HCT116 (cell line): ENCODE measurements around the gene RNF4. TPM values are rescaled to one million over a fixed set of nuclear protein-coding genes. Genes with fewer than 3 reads are reported as not detected.

Experiments
- ATAC-seq: fragments of 200-7000 bp; cut with Tn5 transposase; 2 replicates; pipeline ENCODE4 v1.9.1; 2020; ENCODE audit warnings: mild to moderate bottlenecking, moderate library complexity
- BruUV-seq: library from RNA; stranded (reverse); fragments of 400-500 nt; replicated peaks from 2 replicates; lab custom pipeline; 2021; lab: Mats Ljungman, UMichigan
- CTCF ChIA-PET: fragments of 300-600 bp; sonication (Branson Sonifier 250); formaldehyde crosslinking; loops from one replicate; lab custom pipeline; 2021; ENCODE audit warnings: antibody characterized with exemption; lab: Charles Lee
- POLR2A ChIA-PET: fragments of 300-600, 350-600 bp; sonication (Branson Sonifier 250); formaldehyde crosslinking; loops from one replicate; lab custom pipeline; 2021; ENCODE audit warnings: antibody characterized with exemption; lab: Charles Lee
- RAD21 ChIA-PET, 2 experiments: fragments of 300-600 bp; sonication (Branson Sonifier 250); formaldehyde crosslinking; loops; one replicate each; lab custom pipeline; 2023; ENCODE audit warnings: low total read pairs in 2 of 2; ENCODE audit not compliant: uncharacterized antibody in 2 of 2, unreplicated experiment in 2 of 2, low non-redundant PET in 1 of 2; lab: Charles Lee
- DNase-seq: peaks from one replicate; pipeline ENCODE4 v3.0.0-alpha.2; 2010; ENCODE audit warnings: low read depth, low spot score
- H2AFZ ChIP-seq: fragments of 200-600 bp; shearing (Covaris generic), sonication (generic); 2 replicates; pipeline ENCODE4 v1.6.1; 2017; ENCODE audit warnings: low read depth, mixed run types, mixed read lengths, antibody characterized with exemption, low read length; ENCODE audit not compliant: poor library complexity, severe bottlenecking
- H3K27ac ChIP-seq: 2 replicates; pipeline ENCODE4 v1.5.1; 2012; ENCODE audit warnings: low read depth, low read length
- H3K27me3 ChIP-seq: fragments of 200-600 bp; sonication (generic); 2 replicates; pipeline ENCODE4 v1.6.1; 2016; ENCODE audit warnings: mixed run types, low read length, mixed read lengths; ENCODE audit not compliant: insufficient read depth
- H3K36me3 ChIP-seq, 2 experiments: fragments of 200-500 bp in 1 of 2; fragments of 200-600 bp in 1 of 2; sonication (Bioruptor generic) in 1 of 2; sonication (generic) in 1 of 2; 2 replicates each; pipeline versions ENCODE4 v1.5.1 to v1.6.1; 2014 to 2016; ENCODE audit warnings: low read length in 2 of 2, inconsistent platforms in 1 of 2, mixed read lengths in 1 of 2, mixed run types in 1 of 2; ENCODE audit not compliant: insufficient read depth in 2 of 2, control insufficient read depth in 1 of 2
- H3K4me1 ChIP-seq, 2 experiments: fragments of 200-600 bp in 1 of 2; sonication (generic) in 1 of 2; 2 replicates each; pipeline versions ENCODE4 v1.5.1 to v1.6.1; 2012 to 2017; ENCODE audit warnings: low read length in 2 of 2, inconsistent platforms in 1 of 2, mild to moderate bottlenecking in 1 of 2, mixed read lengths in 1 of 2, mixed run types in 1 of 2, moderate library complexity in 1 of 2; ENCODE audit not compliant: insufficient read depth in 2 of 2, control insufficient read depth in 1 of 2
- H3K4me2 ChIP-seq: fragments of 200-600 bp; sonication (generic); 2 replicates; pipeline ENCODE4 v1.6.1; 2017; ENCODE audit warnings: mixed run types, low read length, mixed read lengths
- H3K4me3 ChIP-seq, 2 experiments: fragments of 200-600 bp in 1 of 2; sonication (generic) in 1 of 2; replicated peaks in 1 of 2; 2 replicates each; pipeline ENCODE4 v1.5.1; 2011 to 2016; ENCODE audit warnings: low read length in 2 of 2, control low read depth in 1 of 2, low read depth in 1 of 2, mild to moderate bottlenecking in 1 of 2, mixed read lengths in 1 of 2, mixed run types in 1 of 2
- H3K79me2 ChIP-seq: fragments of 200-600 bp; sonication (generic); 2 replicates; pipeline ENCODE4 v1.6.1; 2017; ENCODE audit warnings: mild to moderate bottlenecking, mixed run types, low read length, moderate library complexity, mixed read lengths; ENCODE audit not compliant: insufficient read depth
- H3K9ac ChIP-seq: fragments of 200-600 bp; sonication (generic); 2 replicates; pipeline ENCODE4 v1.6.1; 2016; ENCODE audit warnings: low read length, mixed read lengths
- H3K9me2 ChIP-seq: fragments of 200-600 bp; sonication (generic), shearing (Covaris generic); 2 replicates; pipeline ENCODE4 v1.6.1; 2017; ENCODE audit warnings: mixed run types, mild to moderate bottlenecking, moderate library complexity; ENCODE audit not compliant: insufficient read depth
- H3K9me3 ChIP-seq, 2 experiments: fragments of 200-500 bp in 1 of 2; fragments of 200-600 bp in 1 of 2; sonication (Bioruptor generic) in 1 of 2; sonication (generic) in 1 of 2; 2 replicates each; pipeline ENCODE4 v1.6.1; 2014 to 2017; ENCODE audit warnings: low read length in 2 of 2, mixed read lengths in 2 of 2, inconsistent platforms in 1 of 2, low read depth in 1 of 2, mild to moderate bottlenecking in 1 of 2, mixed run types in 1 of 2, moderate library complexity in 1 of 2; ENCODE audit not compliant: control insufficient read depth in 1 of 2, insufficient read depth in 1 of 2
- H4K20me1 ChIP-seq: fragments of 200-600 bp; sonication (generic), shearing (Covaris generic); 2 replicates; pipeline ENCODE4 v1.6.1; 2017; ENCODE audit warnings: mixed run types, mild to moderate bottlenecking, moderate library complexity; ENCODE audit not compliant: insufficient read depth
- CBX3 ChIP-seq: IDR thresholded peaks from 2 replicates; pipeline ENCODE4 v1.6.1; 2012; ENCODE audit warnings: low read depth
- CEBPB ChIP-seq: IDR thresholded peaks from 2 replicates; pipeline ENCODE4 v1.6.1; 2012; ENCODE audit warnings: low read depth
- EGR1 ChIP-seq: IDR thresholded peaks from 2 replicates; pipeline ENCODE4 v1.6.1; 2012; ENCODE audit warnings: low read depth
- EZH2 ChIP-seq: fragments of 200-600 bp; sonication (generic); IDR thresholded peaks from 2 replicates; pipeline ENCODE4 v1.6.1; 2017; ENCODE audit warnings: antibody characterized with exemption, mixed run types
- EZH2phosphoT487 ChIP-seq: fragments of 200-600 bp; IDR thresholded peaks from 2 replicates; pipeline ENCODE4 v1.6.1; 2018; ENCODE audit warnings: antibody characterized with exemption, borderline replicate concordance
- JUND ChIP-seq: IDR thresholded peaks from 2 replicates; pipeline ENCODE4 v1.6.1; 2012
- MAX ChIP-seq: IDR thresholded peaks from 2 replicates; pipeline ENCODE4 v1.6.1; 2012
- POLR2A ChIP-seq: IDR thresholded peaks from 2 replicates; pipeline ENCODE4 v1.7.0; 2011; ENCODE audit warnings: borderline replicate concordance; ENCODE audit not compliant: insufficient read depth, insufficient read length; ENCODE audit errors: extremely low read depth
- POLR2AphosphoS5 ChIP-seq: IDR thresholded peaks from 2 replicates; pipeline ENCODE4 v1.6.1; 2011; ENCODE audit warnings: mild to moderate bottlenecking, low read depth, low read length, moderate library complexity
- RAD21 ChIP-seq: IDR thresholded peaks from 2 replicates; pipeline ENCODE4 v1.6.1; 2012; ENCODE audit warnings: low read depth, mild to moderate bottlenecking
- SIN3A ChIP-seq: IDR thresholded peaks from 2 replicates; pipeline ENCODE4 v1.6.1; 2012; ENCODE audit warnings: low read depth
- SRF ChIP-seq: IDR thresholded peaks from 2 replicates; pipeline ENCODE4 v1.6.1; 2012; ENCODE audit warnings: low read depth
- YY1 ChIP-seq: IDR thresholded peaks from 2 replicates; pipeline ENCODE4 v1.6.1; 2011; ENCODE audit warnings: low read length, low read depth, moderate library complexity, mild to moderate bottlenecking; ENCODE audit not compliant: insufficient replicate concordance; ENCODE audit errors: extremely low read depth
- ZBTB33 ChIP-seq: IDR thresholded peaks from 2 replicates; pipeline ENCODE4 v1.6.1; 2011; ENCODE audit warnings: mild to moderate bottlenecking, low read length, moderate library complexity; ENCODE audit not compliant: insufficient replicate concordance; ENCODE audit errors: extremely low read depth
- ZFX ChIP-seq: fragments of 450-650 bp; IDR thresholded peaks from 2 replicates; pipeline ENCODE4 v1.6.1; 2017
- ZNF274 ChIP-seq: fragments of 200-500 bp; sonication (Bioruptor generic); IDR thresholded peaks from 2 replicates; pipeline ENCODE4 v1.6.1; 2014; ENCODE audit warnings: mild to moderate bottlenecking, low read depth, low read length, inconsistent platforms
- intact Hi-C: fragments of 100-400 bp; cut with micrococcal nuclease; formaldehyde crosslinking; loops from 2 replicates; pipeline ENCODE4 v1.10.0; 2022
- total RNA-seq: library from RNA; stranded (reverse); gene quantifications from one replicate; pipeline ENCODE4 v1.2.1, GENCODE V29; 2021; ENCODE audit not compliant: unreplicated experiment
- TF ChIP-seq, protein P1 (sequence below), 3 experiments: fragments of 200-600 bp in 1 of 3; sonication (generic) in 1 of 3; IDR thresholded peaks in 2 of 3; conservative IDR thresholded peaks in 1 of 3; 2 replicates each; pipeline ENCODE4 v1.5.1; 2012 to 2017; ENCODE audit warnings: low read depth in 2 of 3, low read length in 2 of 3, antibody characterized with exemption in 1 of 3, borderline replicate concordance in 1 of 3, control low read depth in 1 of 3, mild to moderate bottlenecking in 1 of 3, mixed read lengths in 1 of 3, mixed run types in 1 of 3, moderate library complexity in 1 of 3; ENCODE audit not compliant: insufficient read depth in 1 of 3
- TF ChIP-seq, protein P2 (sequence below): IDR thresholded peaks from 2 replicates; pipeline ENCODE4 v1.6.1; 2012

RNF4 gene
- total RNA-seq, 1 experiment from 2014 or later, result 62.3 TPM

- Histone ChIP-seq H3K4me1 (peaks cover 4 to 10% of the 10 kb centered on the region in 2 experiments; a peak in 3 of 4 replicates), H3K36me3 (no peaks in the 10 kb centered on the region), H4K20me1 (no peaks in the 10 kb centered on the region), H3K27ac (no peak overlapping the region), H3K79me2 (no peaks in the 10 kb centered on the region), H2AFZ (no peak overlapping the region), H3K27me3 (no peaks in the 10 kb centered on the region), H3K9me3 (no peaks in the 10 kb centered on the region), H3K9ac (no peak overlapping the region), H3K9me2 (no peaks in the 10 kb centered on the region), H3K4me2 (no peak overlapping the region), H3K4me3 (no peak overlapping the region)
- no TSS peak for BruUV-seq
- RAD21 ChIA-PET, result no interaction called here
- ATAC-seq (no peak), DNase-seq (no peak)
- no peak for TF ChIP-seq JUND
- no peak for TF ChIP-seq POLR2A
- no peak for TF ChIP-seq CEBPB
- TF ChIP-seq ZFX, result no peak
- TF ChIP-seq RAD21, result no peak
- TF ChIP-seq EGR1, result no peak
- TF ChIP-seq EZH2phosphoT487, result no peak
- POLR2A ChIA-PET, result no interaction called here
- CTCF ChIA-PET, result interaction anchor here (0.7 kb wide), 1 partner anchor 152 kb away, joined by 3 read pairs; no protein-coding TSS in a partner anchor
- intact Hi-C loops, result no loop called here
Observed at GRCh38 chr4:2445130-2445529, 23.8 kb upstream of the RNF4 start.

GRCh38 chr4:2445571-2445970, 23.3 kb upstream of the RNF4 start:
- H3K36me3 ChIP-seq, result no peaks in the 10 kb centered on the region
- no peaks in the 10 kb centered on the region for H4K20me1 ChIP-seq
- no peaks in the 10 kb centered on the region for H3K27me3 ChIP-seq
- no peak overlapping the region for H3K9ac ChIP-seq
- BruUV-seq, result no TSS peak
- ATAC-seq (no peak), DNase-seq (no peak)
- H3K27ac ChIP-seq, result no peak overlapping the region
- ChIA-PET CTCF (interaction anchor here (0.7 kb wide), 1 partner anchor 153 kb away, joined by 3 read pairs; no protein-coding TSS in a partner anchor), POLR2A (no interaction called here), RAD21 (no interaction called here)
- H2AFZ ChIP-seq, result no peak overlapping the region
- H3K9me3 ChIP-seq, result no peaks in the 10 kb centered on the region
- intact Hi-C loops, result no loop called here
- no peaks in the 10 kb centered on the region for H3K9me2 ChIP-seq
- H3K4me3 ChIP-seq, result no peak overlapping the region
- H3K4me1 ChIP-seq, result peaks cover 4 to 10% of the 10 kb centered on the region in 2 experiments; a peak in 3 of 4 replicates
- no peaks in the 10 kb centered on the region for H3K79me2 ChIP-seq
- H3K4me2 ChIP-seq, result no peak overlapping the region
- TF ChIP-seq EGR1 (no peak), SRF (no peak), RAD21 (no peak), YY1 (no peak), MAX (no peak), CBX3 (no peak), POLR2AphosphoS5 (no peak), ZNF274 (no peak), ZFX (no peak), SIN3A (no peak), ZBTB33 (no peak), EZH2 (no peak)
- TF ChIP-seq, protein P1, sequence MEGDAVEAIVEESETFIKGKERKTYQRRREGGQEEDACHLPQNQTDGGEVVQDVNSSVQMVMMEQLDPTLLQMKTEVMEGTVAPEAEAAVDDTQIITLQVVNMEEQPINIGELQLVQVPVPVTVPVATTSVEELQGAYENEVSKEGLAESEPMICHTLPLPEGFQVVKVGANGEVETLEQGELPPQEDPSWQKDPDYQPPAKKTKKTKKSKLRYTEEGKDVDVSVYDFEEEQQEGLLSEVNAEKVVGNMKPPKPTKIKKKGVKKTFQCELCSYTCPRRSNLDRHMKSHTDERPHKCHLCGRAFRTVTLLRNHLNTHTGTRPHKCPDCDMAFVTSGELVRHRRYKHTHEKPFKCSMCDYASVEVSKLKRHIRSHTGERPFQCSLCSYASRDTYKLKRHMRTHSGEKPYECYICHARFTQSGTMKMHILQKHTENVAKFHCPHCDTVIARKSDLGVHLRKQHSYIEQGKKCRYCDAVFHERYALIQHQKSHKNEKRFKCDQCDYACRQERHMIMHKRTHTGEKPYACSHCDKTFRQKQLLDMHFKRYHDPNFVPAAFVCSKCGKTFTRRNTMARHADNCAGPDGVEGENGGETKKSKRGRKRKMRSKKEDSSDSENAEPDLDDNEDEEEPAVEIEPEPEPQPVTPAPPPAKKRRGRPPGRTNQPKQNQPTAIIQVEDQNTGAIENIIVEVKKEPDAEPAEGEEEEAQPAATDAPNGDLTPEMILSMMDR (IDR thresholded peaks at IDR 0.05 in 2 of 3, conservative IDR thresholded peaks at IDR 0.05 in 1 of 3; ENCODE audit: borderline replicate concordance in 1 of 3, insufficient read depth in 1 of 3, low read depth in 2 of 3, low read length in 2 of 3), result no peak
- TF ChIP-seq, protein P2, sequence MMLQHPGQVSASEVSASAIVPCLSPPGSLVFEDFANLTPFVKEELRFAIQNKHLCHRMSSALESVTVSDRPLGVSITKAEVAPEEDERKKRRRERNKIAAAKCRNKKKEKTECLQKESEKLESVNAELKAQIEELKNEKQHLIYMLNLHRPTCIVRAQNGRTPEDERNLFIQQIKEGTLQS, result no peak
